NCI-H1105 treated with DMSO at 0.1 percent for 48 hours (cell line): ENCODE results near the gene RNASE9.
"Not testable (repeated sequence)": the region's sequence is repeated elsewhere in the genome, so short reads cannot be mapped to it uniquely, and the experiment has no call there.

ENCODE experiments used
- DNase-seq: peaks from one replicate; lab custom pipeline; 2025; lab: John Stamatoyannopoulos, UW

RNASE9 gene

DNA sequence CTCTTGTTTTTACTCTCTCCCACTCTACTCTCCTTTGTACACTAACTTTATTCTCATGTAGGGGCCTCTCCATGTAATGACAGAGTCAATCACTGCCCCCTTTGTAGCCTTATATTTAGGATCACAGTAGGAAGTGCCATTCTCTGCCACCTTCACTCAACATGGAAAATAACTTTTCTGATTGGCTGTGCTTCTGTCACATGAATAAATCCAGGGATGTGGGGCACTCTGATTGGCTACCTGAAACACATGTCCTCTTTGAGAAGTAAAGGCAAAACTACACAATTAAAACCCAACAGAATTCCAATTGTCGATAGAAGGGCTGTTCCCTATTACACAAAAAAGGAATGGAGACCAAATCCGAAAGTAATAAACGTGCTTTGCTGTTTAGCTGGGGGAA, at the start of gene RNASE9:
TSS of gene RNASE9 (minus strand) at position 87 of the 400 bp plus-strand sequence.
- DNase-seq: no peak

DNA sequence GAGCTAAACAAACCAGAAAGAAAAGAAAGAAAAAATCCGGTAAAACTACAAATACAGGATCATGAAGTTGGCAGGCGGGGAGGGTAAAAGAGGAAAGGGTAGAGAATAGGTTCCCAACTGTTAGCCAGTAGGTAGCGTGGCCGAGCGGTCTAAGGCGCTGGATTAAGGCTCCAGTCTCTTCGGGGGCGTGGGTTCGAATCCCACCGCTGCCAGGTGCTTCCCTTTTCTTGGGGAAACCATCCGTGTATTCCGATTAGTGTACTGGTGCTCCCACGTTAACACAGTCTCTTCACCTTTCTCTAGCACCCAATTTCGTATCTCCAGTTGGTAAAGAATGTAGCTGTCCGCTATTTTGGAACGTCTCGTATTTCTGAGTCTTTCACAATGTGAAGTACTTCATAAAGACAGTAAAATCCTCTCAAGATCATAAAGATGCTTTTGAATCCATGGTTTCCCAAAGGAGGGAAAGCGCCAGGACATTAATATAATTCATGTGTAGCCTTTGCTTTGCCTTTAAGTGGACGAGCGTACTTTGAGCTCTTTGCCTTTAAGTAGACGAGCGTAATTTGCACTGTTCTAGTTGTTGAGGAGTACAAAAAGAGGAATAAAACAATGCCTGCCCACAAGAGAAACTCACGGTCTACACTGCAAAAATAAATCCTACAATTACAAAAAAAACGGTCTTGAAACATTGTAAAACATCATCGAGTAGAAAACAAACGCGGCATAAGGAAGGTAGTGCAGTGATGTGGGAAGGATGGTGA, 49.3 kb upstream of the RNASE9 start:
- DNase-seq: peak; percentile 77

GRCh38 chr14:20609215-20610001, 48.6 kb upstream of the RNASE9 start:
- peak; percentile 91 for DNase-seq

- no peak for DNase-seq
These were observed 47.7 kb upstream of the RNASE9 start for GRCh38 chr14:20608383-20609110.

GRCh38 chr14:20607617-20608016, 46.8 kb upstream of the RNASE9 start:
- no peak for DNase-seq

- DNase-seq: no peak
These were observed 46.0 kb upstream of the RNASE9 start for GRCh38 chr14:20606902-20607242.

DNA sequence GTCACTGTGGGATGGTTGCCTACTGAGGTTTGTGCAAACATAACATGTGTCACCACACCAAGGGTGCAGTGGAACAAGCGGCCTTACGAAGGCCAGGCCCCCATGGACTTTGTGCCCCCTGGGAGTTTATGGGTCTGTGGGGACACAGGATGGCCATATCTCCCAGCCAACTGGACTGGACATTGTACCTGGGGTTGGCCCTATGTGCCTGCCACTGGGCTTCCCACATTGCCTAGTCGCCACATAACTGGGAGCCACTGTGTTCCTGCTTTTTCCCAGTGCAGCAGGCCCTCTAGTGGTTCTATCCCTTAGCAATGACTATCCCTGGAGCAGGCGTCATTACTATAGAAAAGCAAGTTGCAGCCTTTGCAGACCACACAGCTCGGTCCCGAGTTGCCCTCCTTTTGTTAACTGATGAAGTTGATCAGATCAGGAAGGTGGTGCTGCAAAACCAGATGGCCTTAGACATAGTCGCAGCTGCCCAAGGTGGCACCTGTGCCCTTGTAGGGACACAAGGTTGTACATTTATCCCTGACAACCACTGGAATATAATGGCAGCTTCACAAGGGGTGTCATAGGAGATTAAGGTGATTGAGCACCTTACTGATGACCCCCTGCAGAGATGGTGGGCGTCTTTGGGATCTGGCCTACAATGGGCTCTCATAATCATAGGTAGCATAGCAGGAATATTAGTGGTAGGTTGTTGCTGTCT, 45.5 kb upstream of the RNASE9 start:
- DNase-seq: peak; percentile 14

- no peak for DNase-seq
These were observed 43.2 kb upstream of the RNASE9 start for GRCh38 chr14:20603813-20604690.

- no peak for DNase-seq
These were observed 41.7 kb upstream of the RNASE9 start for GRCh38 chr14:20602583-20602982.

DNA sequence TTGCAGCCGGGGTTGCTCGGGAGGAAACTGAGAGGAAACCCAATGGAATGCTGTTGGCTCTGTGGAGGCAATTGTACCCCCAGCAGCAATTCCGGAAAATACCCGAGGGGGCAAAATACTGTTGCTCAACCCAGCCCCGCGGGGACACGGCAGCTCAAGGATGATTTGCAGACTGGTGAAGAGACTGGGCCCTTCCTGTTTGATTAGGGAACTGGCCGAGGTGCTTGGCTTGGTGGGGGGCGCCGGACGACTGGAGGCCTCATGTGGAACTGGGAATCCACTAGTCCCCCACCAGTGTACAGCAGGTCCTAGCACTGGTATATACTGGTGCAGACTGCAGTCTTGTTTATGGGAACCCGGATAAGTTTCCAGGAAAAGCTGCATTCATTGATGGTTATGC, 40.7 kb upstream of the RNASE9 start:
- no peak for DNase-seq

- DNase-seq: no peak
These were observed 36.3 kb upstream of the RNASE9 start for GRCh38 chr14:20597108-20597507.

DNA sequence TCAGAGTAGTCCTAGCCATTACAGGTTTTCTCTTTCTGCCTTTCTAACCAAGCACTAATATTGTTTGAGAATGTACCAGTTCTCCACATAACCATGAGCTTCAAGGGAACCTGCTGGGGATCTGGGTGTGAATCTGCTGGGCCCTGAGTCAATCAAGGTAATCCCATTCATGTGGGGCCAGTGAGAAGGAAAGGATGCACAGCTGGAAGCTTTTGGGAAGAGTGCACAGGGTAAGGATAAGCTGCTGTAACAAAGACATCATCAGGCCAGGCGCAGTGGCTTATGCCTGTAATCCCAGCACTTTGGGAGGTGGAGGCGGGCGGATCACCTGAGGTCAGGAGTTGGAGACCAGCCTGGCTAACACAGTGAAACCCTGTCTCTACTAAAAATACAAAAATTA, 34.9 kb upstream of the RNASE9 start:
- DNase-seq: not testable (repeated sequence)

DNA sequence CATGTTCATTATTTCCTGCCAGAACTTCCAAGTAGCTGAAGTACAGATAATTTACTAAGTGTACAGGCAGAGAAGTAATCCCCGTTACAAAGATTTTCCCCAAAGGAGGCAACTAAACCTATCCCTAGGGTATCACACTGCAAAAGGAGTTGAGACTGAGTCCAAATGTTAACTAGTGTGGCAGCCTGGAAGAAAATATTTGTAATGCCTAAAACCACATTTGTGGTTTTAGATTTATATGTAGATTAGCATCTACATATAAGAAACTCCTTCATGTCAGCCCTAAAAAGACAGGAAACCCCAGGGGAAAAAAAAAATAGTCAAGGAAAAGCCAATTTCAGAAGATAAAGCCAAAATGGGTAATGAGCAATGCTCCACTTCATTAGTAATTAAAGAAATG, 31.7 kb upstream of the RNASE9 start:
- no peak for DNase-seq

DNA sequence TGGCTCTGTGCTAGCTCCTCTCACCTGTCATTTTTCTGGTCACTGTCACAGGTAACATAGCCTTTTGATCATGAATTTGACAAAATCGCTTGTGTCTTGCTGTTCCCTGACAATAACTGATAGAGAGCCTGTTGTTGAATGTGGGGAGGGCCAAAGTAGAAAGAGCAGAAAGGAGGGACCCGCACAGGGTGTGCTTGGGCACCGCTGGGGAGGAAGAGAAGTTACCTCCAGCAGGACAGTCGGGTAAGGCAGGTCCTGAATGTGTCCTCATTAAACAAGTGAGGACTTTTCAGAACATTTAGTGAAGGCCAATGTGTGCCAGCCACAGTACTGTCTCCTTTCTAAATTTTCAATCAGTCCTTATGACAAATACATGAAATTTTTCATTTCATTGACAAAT, 30.4 kb upstream of the RNASE9 start, which contains the start of gene RNASE12:
TSS of gene RNASE12 (minus strand) at position 142 of the 400 bp plus-strand sequence. CDS start 653 bp downstream, outside the sequence.
- DNase-seq: no peak

DNA sequence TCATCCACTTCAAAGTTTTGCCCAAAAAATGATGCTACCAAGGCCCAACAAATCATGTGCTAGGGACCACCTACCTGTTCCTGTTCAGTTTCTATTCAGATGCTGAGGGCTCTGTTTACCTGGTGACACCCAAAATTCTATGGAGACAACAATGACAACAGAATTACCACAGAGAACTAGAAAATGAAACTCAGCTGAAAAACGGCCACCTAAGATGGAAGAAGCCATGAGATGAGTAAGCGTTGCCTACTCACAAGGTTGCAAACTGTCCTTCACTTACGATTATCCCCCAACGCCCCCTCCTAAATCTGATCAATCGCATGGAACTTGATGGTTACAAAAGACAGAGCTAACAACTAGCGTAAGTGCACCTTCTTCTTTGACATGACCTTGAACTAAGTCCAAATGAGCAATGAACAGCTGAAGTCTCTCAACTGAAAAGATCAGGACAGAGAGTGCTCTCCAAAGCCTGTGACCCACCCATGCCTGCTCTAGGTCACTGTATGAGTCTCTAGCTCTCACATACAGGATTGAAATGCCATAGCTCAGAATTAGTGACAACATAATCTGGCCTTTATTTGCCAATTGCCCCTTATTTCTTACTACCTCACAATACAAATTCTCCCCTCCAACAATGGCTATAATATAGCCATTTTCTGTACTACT, 26.8 kb upstream of the RNASE9 start, which contains the start of gene RNASE11:
TSS of gene RNASE11 (minus strand) at position 513 of the 666 bp plus-strand sequence.
- no peak for DNase-seq

DNA sequence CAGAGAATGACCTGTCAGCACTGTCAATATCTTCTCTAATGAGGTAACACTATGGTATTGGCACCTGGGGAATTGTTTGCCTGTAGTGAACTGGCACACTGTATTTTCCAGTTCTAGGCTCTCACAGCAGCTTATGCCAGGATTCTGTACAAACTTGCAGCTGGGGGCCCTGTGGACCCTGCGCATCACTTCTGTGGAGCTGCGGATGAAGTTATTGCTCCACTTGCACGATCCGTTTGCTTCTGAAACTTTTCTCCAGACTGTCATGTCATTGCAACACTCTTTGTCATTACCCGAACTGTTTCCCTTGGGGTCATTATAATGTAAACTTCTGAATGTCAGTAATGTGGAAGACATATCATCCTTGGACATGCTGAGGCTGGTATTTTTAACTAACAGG, 23.1 kb upstream of the RNASE9 start:
- DNase-seq: no peak

GRCh38 chr14:20583142-20583541, 22.3 kb upstream of the RNASE9 start:
- DNase-seq: no peak

DNA sequence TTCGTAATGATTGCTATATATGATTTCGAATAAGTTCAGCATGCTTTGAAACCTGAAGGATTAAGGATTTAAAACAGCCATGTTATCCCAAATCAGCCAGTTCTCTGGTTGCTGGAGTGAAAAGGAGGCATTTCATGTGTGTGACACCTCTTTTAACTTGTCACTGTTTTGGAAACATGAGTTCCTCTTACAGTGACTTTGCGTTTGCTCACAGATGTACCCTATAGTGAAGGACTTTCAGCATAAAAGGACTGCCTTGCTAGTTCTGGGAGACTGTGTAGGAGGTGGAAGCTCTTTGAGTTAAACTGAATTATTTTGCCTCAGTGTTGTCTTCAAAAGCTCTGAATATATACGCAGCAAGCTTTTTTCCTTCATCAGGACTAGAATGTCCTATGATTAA, 19.4 kb upstream of the RNASE9 start:
- no peak for DNase-seq

DNA sequence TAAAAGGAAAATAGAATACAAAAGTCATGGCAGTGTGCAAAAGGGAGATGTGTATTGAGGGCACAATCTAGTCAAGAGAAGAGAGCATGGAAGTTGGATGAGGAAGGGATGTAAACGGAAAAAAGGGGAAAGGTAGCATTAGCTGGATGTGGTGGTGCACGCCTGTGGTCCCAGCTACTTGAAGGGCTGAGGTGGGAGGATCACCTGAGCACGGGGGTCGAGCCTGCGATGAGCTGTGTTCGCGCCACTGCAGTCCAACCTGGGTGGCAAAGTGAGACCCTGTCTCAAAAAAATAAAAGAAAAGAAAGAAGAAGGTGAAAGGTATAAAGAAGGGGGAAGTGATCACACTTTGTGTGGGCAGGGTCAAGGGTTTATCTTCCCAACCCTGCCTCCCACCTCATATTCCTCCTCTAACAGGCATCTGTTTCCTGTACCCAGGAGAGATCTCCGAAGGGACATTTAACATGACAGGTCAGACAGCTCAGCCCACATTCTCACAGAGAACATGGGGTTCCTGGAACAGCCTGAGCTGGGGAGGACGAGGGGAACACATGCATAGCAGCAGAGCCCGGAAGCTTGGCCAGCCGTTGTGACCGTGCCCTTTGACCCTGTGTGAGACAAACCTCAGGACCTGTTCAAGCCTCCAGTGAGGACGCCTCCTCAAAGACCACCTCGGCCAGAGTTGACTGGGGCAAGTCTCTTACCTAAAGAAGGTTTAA, 18.1 kb upstream of the RNASE9 start:
- DNase-seq: no peak

GRCh38 chr14:20578325-20578724, 17.5 kb upstream of the RNASE9 start:
- DNase-seq: no peak
